Stimulated activated naive CD4-positive, alpha-beta T cell treated with Interleukin-2 at 50 U/mL for 16 hours (primary cell): Measurements from ENCODE around the gene LRRN4.

Source experiments
- DNase-seq: peaks from one replicate; lab custom pipeline; 2025; lab: John Stamatoyannopoulos, UW

Gene LRRN4

GRCh38 chr20:6053776-6054688 is at the start of gene LRRN4:
Gene LRRN4, minus strand, starts transcription at chr20:6054060. Its CDS starts 1,261 bp downstream, at chr20:6052799.
- DNase-seq, result no peak

GRCh38 chr20:6103301-6103700 is 49.4 kb upstream of the LRRN4 start:
- DNase-seq, result no peak

GRCh38 chr20:6101346-6101745 is 47.5 kb upstream of the LRRN4 start:
- DNase-seq, result no peak

GRCh38 chr20:6100246-6100645 is 46.4 kb upstream of the LRRN4 start:
- no peak for DNase-seq

- no peak for DNase-seq
Measured at GRCh38 chr20:6099819-6100218, 46.0 kb upstream of the LRRN4 start.

- DNase-seq, result no peak
Measured at GRCh38 chr20:6095409-6095808, 41.5 kb upstream of the LRRN4 start.

GRCh38 chr20:6094565-6094964 is 40.7 kb upstream of the LRRN4 start:
- DNase-seq, result no peak

- DNase-seq, result no peak
Measured at GRCh38 chr20:6094063-6094462, 40.2 kb upstream of the LRRN4 start.

GRCh38 chr20:6091661-6092060 is 37.8 kb upstream of the LRRN4 start:
- no peak for DNase-seq

GRCh38 chr20:6086868-6087267 is 33.0 kb upstream of the LRRN4 start:
- DNase-seq, result no peak

- DNase-seq, result no peak
Measured at GRCh38 chr20:6083926-6084325, 30.1 kb upstream of the LRRN4 start.

GRCh38 chr20:6081236-6081635 is 27.4 kb upstream of the LRRN4 start:
- DNase-seq, result no peak

- no peak for DNase-seq
Measured at GRCh38 chr20:6079016-6079415, 25.2 kb upstream of the LRRN4 start.

- no peak for DNase-seq
Measured at GRCh38 chr20:6075428-6076219, 21.8 kb upstream of the LRRN4 start.

GRCh38 chr20:6074784-6075183 is 20.9 kb upstream of the LRRN4 start:
- DNase-seq, result no peak

GRCh38 chr20:6074145-6074561 is 20.3 kb upstream of the LRRN4 start:
- no peak for DNase-seq

- DNase-seq, result no peak
Measured at GRCh38 chr20:6070829-6071695, 17.2 kb upstream of the LRRN4 start.

GRCh38 chr20:6069669-6070068 is 15.8 kb upstream of the LRRN4 start:
- no peak for DNase-seq

GRCh38 chr20:6067763-6068318 is 14.0 kb upstream of the LRRN4 start:
- DNase-seq, result no peak

- DNase-seq, result no peak
Measured at GRCh38 chr20:6066582-6066981, 12.7 kb upstream of the LRRN4 start.

GRCh38 chr20:6061544-6061943 is 7.7 kb upstream of the LRRN4 start:
- no peak for DNase-seq

- no peak for DNase-seq
Measured at GRCh38 chr20:6060213-6060612, 6.4 kb upstream of the LRRN4 start.
